ENCODE data around the gene MAPK12. TPM values are rescaled to one million over a fixed set of nuclear protein-coding genes. Genes with fewer than 3 reads are reported as not detected.

The MAPK12 gene
- total and polyA plus RNA-seq, 2 donors from 2014 or later, result 13.4 to 15.9 TPM

DNA sequence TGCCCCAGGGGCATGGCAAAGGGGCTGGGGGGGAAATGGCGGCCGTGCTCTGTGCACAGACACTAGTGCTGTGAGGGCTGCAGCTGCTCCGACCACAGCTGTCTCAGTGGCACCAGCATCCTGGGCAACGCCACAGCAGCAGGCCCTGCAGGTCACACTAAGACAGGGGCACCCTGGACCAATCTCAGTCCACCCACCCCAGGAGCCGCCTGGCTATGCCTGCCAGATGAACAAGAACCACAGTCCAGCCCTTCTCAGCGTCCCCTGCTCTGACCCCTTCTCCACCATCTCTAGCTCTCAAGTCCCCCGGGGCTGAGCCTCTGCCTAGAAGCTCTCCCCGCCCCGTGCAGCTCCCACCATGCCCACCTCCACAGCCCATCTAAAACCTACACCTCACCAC is 33.1 kb downstream of the MAPK12 start:
- Histone ChIP-seq H3K36me3 (ENCODE audit: control insufficient read depth in 2 of 3, insufficient read depth in 3 of 3, low read length in 3 of 3) (peaks cover 0 to 16% (median 14%) of the 10 kb centered on the region in 3 donors), H3K4me1 (ENCODE audit: control insufficient read depth in 2 of 3, insufficient read depth in 2 of 3, low read depth in 1 of 3, low read length in 3 of 3) (no peaks in the 10 kb centered on the region), H3K9ac (ENCODE audit: low read length in 3 of 3) (no peak overlapping the region), H3K4me3 (ENCODE audit: low read length in 3 of 3) (no peak overlapping the region), H3K9me3 (ENCODE audit: control insufficient read depth in 2 of 3, insufficient read depth in 1 of 3, low read length in 3 of 3) (no peaks in the 10 kb centered on the region), H3K27me3 (ENCODE audit: control insufficient read depth, insufficient read depth, low read length) (no peaks in the 10 kb centered on the region), H3K27ac (ENCODE audit: low read depth in 2 of 2, low read length in 2 of 2) (no peak overlapping the region)
- DNase-seq, result no peak
- intact Hi-C loops (cut with DNase I), result no loop called here
- TF ChIP-seq, protein P1, sequence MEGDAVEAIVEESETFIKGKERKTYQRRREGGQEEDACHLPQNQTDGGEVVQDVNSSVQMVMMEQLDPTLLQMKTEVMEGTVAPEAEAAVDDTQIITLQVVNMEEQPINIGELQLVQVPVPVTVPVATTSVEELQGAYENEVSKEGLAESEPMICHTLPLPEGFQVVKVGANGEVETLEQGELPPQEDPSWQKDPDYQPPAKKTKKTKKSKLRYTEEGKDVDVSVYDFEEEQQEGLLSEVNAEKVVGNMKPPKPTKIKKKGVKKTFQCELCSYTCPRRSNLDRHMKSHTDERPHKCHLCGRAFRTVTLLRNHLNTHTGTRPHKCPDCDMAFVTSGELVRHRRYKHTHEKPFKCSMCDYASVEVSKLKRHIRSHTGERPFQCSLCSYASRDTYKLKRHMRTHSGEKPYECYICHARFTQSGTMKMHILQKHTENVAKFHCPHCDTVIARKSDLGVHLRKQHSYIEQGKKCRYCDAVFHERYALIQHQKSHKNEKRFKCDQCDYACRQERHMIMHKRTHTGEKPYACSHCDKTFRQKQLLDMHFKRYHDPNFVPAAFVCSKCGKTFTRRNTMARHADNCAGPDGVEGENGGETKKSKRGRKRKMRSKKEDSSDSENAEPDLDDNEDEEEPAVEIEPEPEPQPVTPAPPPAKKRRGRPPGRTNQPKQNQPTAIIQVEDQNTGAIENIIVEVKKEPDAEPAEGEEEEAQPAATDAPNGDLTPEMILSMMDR (IDR thresholded peaks at IDR 0.05; ENCODE audit: borderline replicate concordance, extremely low read depth, insufficient read depth), result no peak
- FAIRE-seq, result no peak

DNA sequence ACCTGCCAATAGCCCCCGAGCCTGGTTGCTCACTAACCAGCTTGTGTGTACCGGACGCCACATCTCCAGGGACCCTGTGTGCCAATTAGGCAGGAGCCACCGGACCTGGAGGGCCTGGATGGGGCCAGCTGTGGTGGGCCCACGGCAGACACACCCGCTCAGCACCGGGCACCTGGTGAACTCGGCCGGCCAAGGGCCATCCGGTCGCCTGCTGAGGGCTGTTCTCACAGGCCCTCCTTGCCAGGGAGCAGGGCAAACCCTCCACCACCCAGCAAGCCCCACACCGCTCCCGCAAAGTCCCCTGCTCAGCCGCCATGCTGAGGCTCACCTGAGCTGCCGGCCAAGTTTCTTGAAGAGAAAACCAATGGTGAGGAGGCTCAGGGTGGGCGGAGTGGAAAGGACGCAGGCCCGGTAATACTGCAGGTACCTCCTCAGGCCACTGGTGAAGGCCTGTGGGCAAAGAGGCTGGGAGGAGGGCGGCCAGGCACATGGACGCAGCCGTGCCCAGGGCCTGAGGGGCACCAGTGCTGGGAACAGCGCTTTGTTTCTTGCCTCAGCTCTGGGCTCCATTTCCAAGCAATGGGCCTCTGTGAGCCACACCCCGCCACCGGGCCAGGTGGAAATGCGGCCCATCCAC is 33.8 kb downstream of the MAPK12 start:
- Histone ChIP-seq H3K27me3 (ENCODE audit: control insufficient read depth, insufficient read depth, low read length) (no peaks in the 10 kb centered on the region), H3K4me1 (ENCODE audit: control insufficient read depth in 2 of 3, insufficient read depth in 2 of 3, low read depth in 1 of 3, low read length in 3 of 3) (no peaks in the 10 kb centered on the region), H3K36me3 (ENCODE audit: control insufficient read depth in 2 of 3, insufficient read depth in 3 of 3, low read length in 3 of 3) (peaks cover 0 to 20% (median 18%) of the 10 kb centered on the region in 3 donors), H3K4me3 (ENCODE audit: low read length in 3 of 3) (no peak overlapping the region), H3K27ac (ENCODE audit: low read depth in 2 of 2, low read length in 2 of 2) (no peak overlapping the region), H3K9me3 (ENCODE audit: control insufficient read depth in 2 of 3, insufficient read depth in 1 of 3, low read length in 3 of 3) (no peaks in the 10 kb centered on the region), H3K9ac (ENCODE audit: low read length in 3 of 3) (no peak overlapping the region)
- intact Hi-C loops (cut with DNase I), result no loop called here
- FAIRE-seq (no peak), DNase-seq (no peak)
- TF ChIP-seq, protein P1 (IDR thresholded peaks at IDR 0.05; ENCODE audit: borderline replicate concordance, extremely low read depth, insufficient read depth), result no peak

DNA sequence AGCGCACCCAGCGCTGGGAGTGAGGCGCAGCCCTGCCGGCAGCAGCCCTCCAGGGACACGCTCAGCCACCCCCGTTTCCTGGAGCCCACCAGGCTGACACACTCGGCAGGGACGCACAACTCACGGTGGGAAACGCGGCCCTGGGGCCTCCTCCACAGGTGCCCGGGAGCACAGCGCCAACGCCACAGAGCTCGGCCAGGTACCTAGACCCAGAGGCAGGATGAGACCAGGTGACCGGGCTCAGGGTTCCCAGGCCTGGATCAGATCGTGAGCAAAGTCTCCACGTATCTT is 34.7 kb downstream of the MAPK12 start:
- Histone ChIP-seq H3K27ac (ENCODE audit: low read depth in 2 of 2, low read length in 2 of 2) (no peak overlapping the region), H3K27me3 (ENCODE audit: control insufficient read depth, insufficient read depth, low read length) (no peaks in the 10 kb centered on the region), H3K9ac (ENCODE audit: low read length in 3 of 3) (no peak overlapping the region), H3K4me3 (ENCODE audit: low read length in 3 of 3) (no peak overlapping the region), H3K36me3 (ENCODE audit: control insufficient read depth in 2 of 3, insufficient read depth in 3 of 3, low read length in 3 of 3) (peaks cover 0 to 29% (median 22%) of the 10 kb centered on the region in 3 donors), H3K4me1 (ENCODE audit: control insufficient read depth in 2 of 3, insufficient read depth in 2 of 3, low read depth in 1 of 3, low read length in 3 of 3) (no peaks in the 10 kb centered on the region), H3K9me3 (ENCODE audit: control insufficient read depth in 2 of 3, insufficient read depth in 1 of 3, low read length in 3 of 3) (no peaks in the 10 kb centered on the region)
- TF ChIP-seq, protein P1 (IDR thresholded peaks at IDR 0.05; ENCODE audit: borderline replicate concordance, extremely low read depth, insufficient read depth), result no peak
- FAIRE-seq, result no peak
- intact Hi-C loops (cut with DNase I), result no loop called here
- no peak for DNase-seq
